Kidney tubule cell (primary cell): ENCODE results near the gene TTLL5.

Experiments
- DNase-seq: peaks from one replicate; pipeline ENCODE4 v3.0.0-alpha.2; 2018; ENCODE audit warnings: low spot score

The TTLL5 gene

DNA sequence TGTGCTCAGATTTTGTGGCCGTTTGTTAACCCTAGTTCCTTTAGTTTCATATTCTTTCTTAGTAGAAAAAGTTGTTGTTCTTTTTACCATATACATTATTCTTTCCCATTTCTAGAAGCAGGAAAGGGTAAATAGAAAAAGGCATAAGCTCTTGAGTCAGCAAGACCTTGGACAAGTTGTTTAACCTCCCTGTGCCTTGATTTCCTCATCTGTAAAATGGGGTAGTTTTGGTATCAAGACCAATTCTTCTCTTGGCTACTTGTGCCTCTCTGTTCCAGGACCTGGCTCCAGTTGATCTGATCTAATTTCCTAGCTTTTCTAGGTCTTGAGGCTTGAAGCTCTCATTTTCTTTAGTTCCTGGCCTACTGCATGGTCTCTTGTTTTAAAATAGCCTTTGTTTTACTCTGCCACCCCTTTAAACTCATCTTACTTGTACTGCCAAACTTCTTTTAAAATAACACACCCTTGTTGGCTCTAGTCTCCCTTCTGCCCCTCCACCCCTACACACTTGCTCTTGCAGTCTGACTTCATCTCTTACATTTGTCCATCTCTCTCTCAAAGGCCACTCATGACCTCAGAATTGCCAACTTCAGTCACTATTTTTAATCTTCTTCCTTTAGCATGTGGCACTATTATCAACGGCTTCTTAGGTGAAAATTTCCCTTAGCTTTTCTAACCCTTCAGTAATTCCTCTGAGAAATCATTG is 143.7 kb downstream of the TTLL5 start:
- no peak for DNase-seq

DNA sequence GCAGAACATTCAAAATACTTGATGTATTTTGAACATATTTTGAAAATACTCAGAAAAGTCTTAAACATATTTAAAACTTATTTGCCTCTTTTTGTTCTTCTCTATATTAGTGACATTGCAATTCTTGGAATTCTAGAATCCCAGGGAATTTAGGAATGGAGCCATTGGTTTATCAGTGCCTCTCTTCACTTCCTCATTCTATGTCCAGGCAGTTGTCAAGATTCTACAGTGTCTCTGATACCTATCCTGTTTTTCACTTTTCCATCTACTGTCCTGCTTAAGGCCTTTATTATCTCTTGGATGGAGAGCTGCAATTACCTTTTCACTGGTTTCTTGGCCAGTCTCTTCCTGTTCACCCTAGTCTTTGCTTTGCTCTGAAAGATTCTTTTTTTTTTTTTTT is 144.6 kb downstream of the TTLL5 start:
- DNase-seq, result peak; percentile 17

GRCh38 chr14:75806352-75806832 is 145.3 kb downstream of the TTLL5 start:
- DNase-seq, result peak; percentile 37

- DNase-seq, result no peak
Measured at GRCh38 chr14:75807667-75808360, 146.8 kb downstream of the TTLL5 start.

GRCh38 chr14:75811136-75811829 is 150.2 kb downstream of the TTLL5 start:
- DNase-seq, result no peak

DNA sequence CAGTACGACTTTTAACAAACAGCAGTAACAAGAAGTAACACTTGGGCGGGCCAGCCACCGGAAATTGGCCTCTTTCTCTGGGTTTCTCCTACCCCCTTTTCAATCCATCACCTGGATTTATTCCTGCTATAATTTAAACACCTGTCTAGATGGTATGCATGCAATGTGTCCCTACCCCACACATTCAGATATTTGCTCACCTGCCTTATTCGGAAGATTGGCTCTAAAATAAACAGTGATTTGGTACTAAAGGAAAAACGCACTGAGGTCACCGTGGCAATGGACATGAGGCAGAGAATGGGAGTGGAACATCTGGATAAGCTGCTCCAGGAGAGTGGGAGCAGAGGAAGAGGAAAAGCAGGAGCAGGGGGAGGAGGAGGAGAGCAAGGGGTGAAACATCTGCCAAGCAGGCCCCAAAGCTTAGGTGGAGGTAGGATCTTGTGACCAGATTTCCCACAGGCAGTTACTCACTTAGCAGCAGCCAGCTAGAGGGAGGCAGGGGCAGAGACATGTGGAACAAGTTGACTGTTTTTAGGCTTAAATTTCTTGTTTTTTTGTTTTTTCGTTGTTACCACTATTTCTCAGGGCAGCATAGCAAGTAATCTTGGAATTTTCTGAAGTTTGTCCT is 150.9 kb downstream of the TTLL5 start:
- DNase-seq, result no peak

- no peak for DNase-seq
Measured at GRCh38 chr14:75812622-75813021, 151.6 kb downstream of the TTLL5 start.

DNA sequence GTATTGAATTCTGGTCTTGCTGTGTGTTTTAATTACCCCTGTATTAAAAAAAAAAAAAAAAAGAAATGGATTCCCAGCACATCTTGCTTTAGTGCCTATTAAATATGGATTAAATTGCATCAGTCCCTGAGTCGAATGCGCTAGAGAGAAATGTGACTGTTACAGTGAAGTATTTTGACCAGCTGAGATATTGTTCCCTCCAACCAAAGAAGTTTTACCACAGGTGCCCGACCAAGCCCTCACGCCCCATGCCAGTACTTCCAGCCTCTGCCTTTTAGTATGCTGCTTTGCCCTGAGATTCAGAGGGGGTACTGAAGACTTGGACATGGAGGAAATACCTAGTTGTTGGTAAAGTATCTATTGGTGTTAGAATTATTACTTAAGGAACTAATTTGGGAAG is 159.7 kb downstream of the TTLL5 start:
- no peak for DNase-seq

- peak; percentile 58 for DNase-seq
Measured at GRCh38 chr14:75821831-75822521, 160.9 kb downstream of the TTLL5 start.

DNA sequence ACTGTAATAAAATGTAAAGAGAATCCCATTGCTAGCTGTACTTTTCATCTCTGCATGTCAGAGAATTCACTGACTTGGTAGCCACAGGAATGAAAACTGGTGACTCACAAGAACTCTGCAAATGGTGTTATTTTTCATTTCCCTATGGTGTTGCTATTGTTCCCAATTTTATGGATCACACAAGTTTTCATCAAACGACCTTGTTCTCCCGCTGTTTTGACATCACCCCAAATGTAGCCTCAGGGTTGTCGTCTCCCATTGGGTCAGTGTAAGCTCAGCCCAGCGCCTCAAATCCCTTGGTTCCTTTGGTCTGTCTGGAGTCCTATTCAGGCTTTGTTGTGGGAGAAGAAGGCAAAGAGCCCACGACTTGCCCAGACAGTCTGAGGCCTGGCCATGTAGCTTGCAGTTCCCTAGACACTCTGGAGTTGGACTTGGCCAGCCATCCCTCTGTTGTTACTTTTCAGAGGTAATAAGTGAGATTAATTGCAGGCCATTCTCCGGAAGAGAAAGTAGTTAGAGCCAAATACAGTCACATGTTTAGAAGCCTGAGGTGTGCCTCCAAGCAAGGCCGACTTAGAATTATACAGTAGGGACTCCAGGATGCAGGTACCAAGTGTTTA is 161.6 kb downstream of the TTLL5 start:
- peak; percentile 73 for DNase-seq

GRCh38 chr14:75823334-75823733 is 162.3 kb downstream of the TTLL5 start:
- no peak for DNase-seq

DNA sequence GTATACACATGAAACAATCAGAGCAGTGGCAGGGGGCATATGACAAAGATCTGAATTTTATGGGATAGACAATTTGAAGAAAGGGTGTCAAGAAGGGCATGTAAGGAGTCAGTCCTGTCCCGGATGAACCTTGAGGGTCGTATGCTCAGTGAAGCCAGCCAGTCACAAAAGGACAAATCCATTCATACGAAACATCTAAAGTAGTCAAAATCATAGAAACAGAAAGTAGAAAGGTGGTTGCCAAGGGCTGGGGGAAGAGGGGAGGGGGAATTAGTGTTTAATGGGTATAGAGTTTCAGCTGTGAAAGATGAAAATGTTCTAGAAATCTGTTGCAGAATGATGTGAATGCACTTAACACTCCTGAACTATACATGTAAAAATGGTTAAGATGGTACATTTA is 163.3 kb downstream of the TTLL5 start:
- no peak for DNase-seq

GRCh38 chr14:75825147-75825592 is 164.1 kb downstream of the TTLL5 start:
- DNase-seq, result no peak

- peak; percentile 49 for DNase-seq
Measured at GRCh38 chr14:75826599-75826998, 165.6 kb downstream of the TTLL5 start.

DNA sequence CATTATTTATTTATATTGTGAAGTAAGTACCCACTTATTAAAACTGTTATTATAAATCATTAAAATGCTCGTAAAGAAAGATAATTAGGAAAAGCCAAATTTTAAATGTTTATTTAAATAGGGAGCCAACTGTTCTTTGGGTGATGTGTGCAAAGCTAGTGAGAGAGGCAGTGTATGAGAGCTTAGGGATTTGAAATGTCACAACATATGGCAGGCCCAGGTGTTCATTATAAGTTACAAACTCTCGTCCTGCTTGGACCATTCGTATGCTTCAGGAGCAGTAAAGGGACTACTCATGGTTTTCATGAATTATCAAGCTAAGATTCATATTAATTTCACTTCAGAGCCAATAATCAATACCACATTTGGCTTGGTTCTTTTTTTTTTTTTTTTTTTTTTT is 166.3 kb downstream of the TTLL5 start:
- DNase-seq, result no peak

GRCh38 chr14:75829316-75829715 is 168.3 kb downstream of the TTLL5 start:
- DNase-seq, result no peak

GRCh38 chr14:75831455-75831854 is 170.4 kb downstream of the TTLL5 start:
- DNase-seq, result peak; percentile 41

DNA sequence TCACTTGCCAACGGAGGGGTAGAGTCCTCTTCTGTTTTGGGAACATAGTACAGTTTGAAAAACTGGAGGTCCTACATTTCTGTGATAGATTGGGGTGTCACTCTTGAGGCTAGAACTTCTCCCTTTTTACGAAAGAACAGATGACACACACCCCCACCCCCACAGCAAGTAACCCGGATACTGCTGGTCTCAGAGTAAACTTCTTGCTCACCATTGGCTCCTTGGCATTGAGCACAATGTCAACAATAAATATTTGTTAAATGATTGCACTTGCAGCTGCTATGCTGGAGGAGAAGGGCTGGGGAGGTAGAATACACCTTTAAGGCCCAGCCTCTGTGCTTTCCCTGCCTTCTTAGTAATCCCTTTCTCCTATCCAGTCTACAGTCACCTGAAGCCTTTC is 170.9 kb downstream of the TTLL5 start:
- DNase-seq, result no peak

DNA sequence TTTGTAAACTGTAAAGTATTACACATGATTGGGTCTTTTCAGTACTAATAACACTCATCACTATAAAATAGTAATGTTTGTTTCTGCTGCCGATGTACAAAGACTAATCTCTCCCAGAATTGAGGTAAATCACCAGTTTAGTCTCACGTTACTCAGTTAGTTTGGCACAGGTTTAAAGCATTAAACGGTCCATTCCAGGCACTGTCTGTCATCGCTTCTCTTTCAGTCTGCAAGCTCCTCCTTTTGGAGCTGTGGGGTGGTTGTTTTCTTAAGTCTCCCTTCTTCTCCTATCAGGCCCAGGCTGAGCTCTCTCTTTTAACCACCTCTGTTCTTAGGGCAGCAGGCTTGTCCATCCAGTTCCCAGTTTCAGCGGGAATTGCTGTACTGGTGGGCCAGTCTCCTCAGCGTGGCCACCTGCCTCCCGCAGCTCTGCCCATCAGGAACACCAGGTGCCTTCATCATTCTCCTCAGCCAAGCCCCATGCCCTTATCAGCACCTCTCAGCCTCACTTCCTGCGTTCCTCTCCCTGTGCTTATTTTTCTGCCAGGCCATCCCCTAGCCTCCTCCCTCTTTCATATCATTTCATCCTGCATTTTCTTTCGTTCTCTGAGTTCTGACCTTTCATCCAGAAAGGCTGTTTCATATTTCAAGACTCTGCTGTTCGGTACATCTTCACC is 171.7 kb downstream of the TTLL5 start:
- DNase-seq, result no peak

DNA sequence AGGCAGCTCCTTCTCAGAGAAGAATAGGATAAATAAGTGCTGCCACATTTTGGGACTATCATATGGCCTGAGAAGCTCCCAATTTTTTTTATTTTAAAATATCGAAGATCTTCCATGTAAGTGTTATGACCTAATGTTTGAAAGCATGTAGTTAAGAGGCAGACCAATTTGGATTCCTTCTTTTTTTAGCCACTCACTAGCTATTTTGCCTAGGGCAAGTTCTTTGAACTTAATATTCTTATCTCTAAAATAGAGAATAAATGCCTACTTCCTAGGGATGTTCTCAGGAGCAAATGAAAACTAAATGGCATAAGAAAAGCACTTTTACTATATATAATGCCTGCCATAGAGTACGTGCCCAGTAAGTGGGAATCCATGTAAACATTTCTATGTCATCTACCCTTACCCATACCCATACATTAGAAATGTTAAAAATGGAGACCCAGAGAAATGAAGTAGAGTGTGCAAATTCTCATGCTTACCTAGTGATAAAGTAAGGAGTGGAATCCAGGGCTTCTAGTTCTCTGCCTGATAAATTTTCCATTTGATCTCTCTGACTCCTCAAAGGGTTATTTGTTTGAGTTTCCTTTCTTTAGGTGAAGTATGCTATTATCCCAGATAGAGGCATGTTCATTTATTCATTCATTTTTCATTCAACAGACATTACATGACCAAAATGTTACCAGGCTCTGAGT is 172.4 kb downstream of the TTLL5 start:
- DNase-seq, result no peak
